H1 (cell line): ENCODE data around the gene VEZT. TPM values are rescaled to one million over a fixed set of nuclear protein-coding genes. Genes with fewer than 3 reads are reported as not detected.

Experiments
- CBX5 ChIP-seq: fragments of 300-800, 300-1000 bp; sonication (generic); IDR thresholded peaks from 2 replicates; pipeline ENCODE4 v1.7.1; 2016; ENCODE audit warnings: antibody characterized with exemption, low read length, low read depth
- CHD7 ChIP-seq: fragments of 300-600 bp; sonication (generic); IDR thresholded peaks from 2 replicates; pipeline ENCODE4 v1.7.1; 2012; ENCODE audit warnings: low read length, moderate library complexity, mild to moderate bottlenecking, inconsistent platforms; ENCODE audit not compliant: insufficient replicate concordance
- PHF8 ChIP-seq: fragments of 200-600 bp; sonication (generic); conservative IDR thresholded peaks from 2 replicates; pipeline ENCODE4 v1.7.1; 2012; ENCODE audit warnings: low read depth, mild to moderate bottlenecking, inconsistent platforms, low read length, moderate library complexity
- POLR2A ChIP-seq, 2 experiments: IDR thresholded peaks; 1 replicate in 1 of 2; 2 replicates in 1 of 2; pipeline ENCODE4 v1.6.1; 2011; ENCODE audit warnings: low read depth in 2 of 2, low read length in 2 of 2, mild to moderate bottlenecking in 2 of 2; ENCODE audit errors: control extremely low read depth in 1 of 2
- polyA plus RNA-seq, 7 experiments: library from polyadenylated mRNA; depleted of rRNA in 3 of 7; stranded (reverse) in 5 of 7; unstranded in 2 of 7; fragments of >200 nt in 5 of 7; fragments of 200-250 nt in 2 of 7; gene quantifications; 1 replicate in 5 of 7; 2 replicates in 1 of 7; 4 replicates in 1 of 7; pipeline versions ENCODE4 v1.2.1 to v1.2.3, GENCODE V29; 2011 to 2013; ENCODE audit warnings: missing spikeins in 2 of 7, mixed read lengths in 2 of 7
- total RNA-seq: library from RNA; stranded (reverse); fragmentation: NEBNext Ultra II Directional; extraction: Animal tissue kit (Norgen Biotek cat#: 25700); gene quantifications from 2 replicates; pipeline ENCODE4 v1.2.1, GENCODE V29; 2021

Gene VEZT
- total and polyA plus RNA-seq, 2 of the 8 experiments (the other 6 are each of a cell fraction or from before 2014, with no cell fraction given) = 44.0 to 56.1 TPM

DNA sequence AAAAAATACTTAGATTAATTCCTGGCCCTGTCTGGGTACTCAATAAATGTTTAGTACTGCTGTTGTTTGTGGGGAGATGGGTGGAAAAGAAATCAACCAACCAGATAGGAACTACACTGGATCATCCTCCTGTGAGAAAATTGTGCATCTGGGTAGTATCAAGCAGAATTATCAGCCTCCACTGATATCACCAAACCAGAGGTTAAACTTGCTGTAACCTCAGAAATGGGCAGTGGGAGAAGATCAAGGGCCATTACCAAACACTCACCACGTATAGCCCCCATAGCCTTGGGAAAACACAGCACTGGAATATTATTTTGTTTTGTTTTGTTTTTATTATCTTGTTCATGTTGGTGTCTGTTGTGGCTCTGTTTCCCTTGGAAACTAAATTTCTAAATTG is 19.7 kb downstream of the VEZT start (continued):
- TF ChIP-seq PHF8 (no peak), CBX5 (no peak), POLR2A (IDR thresholded peaks at IDR 0.05; ENCODE audit: control extremely low read depth in 1 of 2, low read depth in 2 of 2, low read length in 2 of 2) (no peak), CHD7 (no peak)
